H9 (cell line): ENCODE results near the gene CXCL14. TPM values are rescaled to one million over a fixed set of nuclear protein-coding genes. Genes with fewer than 3 reads are reported as not detected.

Experiments used
- DNase-seq: peaks from one replicate; pipeline ENCODE4 v3.0.0-alpha.2; 2017
- H2AFZ ChIP-seq: one replicate; pipeline ENCODE4 v1.6.1; 2013; ENCODE audit warnings: mild to moderate bottlenecking, low read length, control low read depth, moderate library complexity
- H2AK5ac ChIP-seq: 2 replicates; pipeline ENCODE4 v1.6.1; 2013; ENCODE audit warnings: low read length, control low read depth, mixed read lengths; ENCODE audit not compliant: insufficient read length
- H2BK120ac ChIP-seq: one replicate; pipeline ENCODE4 v1.6.1; 2013; ENCODE audit warnings: low read depth, mild to moderate bottlenecking, low read length, control low read depth, inconsistent platforms; ENCODE audit not compliant: poor library complexity, severe bottlenecking
- H2BK12ac ChIP-seq: 2 replicates; pipeline ENCODE4 v1.6.1; 2013; ENCODE audit warnings: low read length, control low read depth, mixed read lengths, low read depth; ENCODE audit not compliant: insufficient read length
- H2BK15ac ChIP-seq: 2 replicates; pipeline ENCODE4 v1.6.1; 2013; ENCODE audit warnings: low read depth, low read length, control low read depth
- H2BK20ac ChIP-seq: one replicate; pipeline ENCODE4 v1.6.1; 2013; ENCODE audit warnings: low read depth, mild to moderate bottlenecking, low read length, control low read depth, inconsistent platforms; ENCODE audit not compliant: poor library complexity, severe bottlenecking
- H2BK5ac ChIP-seq: 2 replicates; pipeline ENCODE4 v1.6.1; 2013; ENCODE audit warnings: low read length, control low read depth, mixed read lengths; ENCODE audit not compliant: insufficient read length
- H3K14ac ChIP-seq: 2 replicates; pipeline ENCODE4 v1.6.1; 2013; ENCODE audit warnings: low read length, control low read depth; ENCODE audit not compliant: insufficient read depth
- H3K18ac ChIP-seq: 2 replicates; pipeline ENCODE4 v1.6.1; 2013; ENCODE audit warnings: low read depth, mild to moderate bottlenecking, mixed read lengths, low read length, control low read depth; ENCODE audit not compliant: insufficient read length
- H3K23ac ChIP-seq: 2 replicates; pipeline ENCODE4 v1.6.1; 2013; ENCODE audit warnings: low read length, control low read depth, mixed read lengths, low read depth; ENCODE audit not compliant: insufficient read length
- H3K23me2 ChIP-seq: 2 replicates; pipeline ENCODE4 v1.6.1; 2013; ENCODE audit warnings: low read depth, mild to moderate bottlenecking, mixed read lengths, low read length, control low read depth; ENCODE audit not compliant: insufficient read length, poor library complexity, severe bottlenecking
- H3K27ac ChIP-seq: 2 replicates; pipeline ENCODE4 v1.5.1; 2013; ENCODE audit warnings: low read length, control low read depth, mixed read lengths, low read depth; ENCODE audit not compliant: insufficient read length
- H3K27me3 ChIP-seq: 2 replicates; pipeline ENCODE4 v1.6.1; 2013; ENCODE audit warnings: low read length, control low read depth, inconsistent platforms; ENCODE audit not compliant: insufficient read depth
- H3K4ac ChIP-seq: 2 replicates; pipeline ENCODE4 v1.6.1; 2013; ENCODE audit warnings: low read depth, mild to moderate bottlenecking, control low read depth, inconsistent platforms, low read length, moderate library complexity
- H3K4me1 ChIP-seq: 2 replicates; pipeline ENCODE4 v1.6.1; 2013; ENCODE audit warnings: low read length, control low read depth, inconsistent platforms; ENCODE audit not compliant: insufficient read depth
- H3K4me2 ChIP-seq: 2 replicates; pipeline ENCODE4 v1.6.1; 2013; ENCODE audit warnings: low read length, control low read depth, mixed read lengths; ENCODE audit not compliant: insufficient read length, insufficient read depth
- H3K56ac ChIP-seq: 2 replicates; pipeline ENCODE4 v1.6.1; 2013; ENCODE audit warnings: low read depth, mild to moderate bottlenecking, mixed read lengths, low read length, control low read depth; ENCODE audit not compliant: insufficient read length
- H3K79me1 ChIP-seq: 2 replicates; pipeline ENCODE4 v1.6.1; 2013; ENCODE audit warnings: low read depth, mild to moderate bottlenecking, moderate library complexity, low read length, control low read depth, inconsistent platforms; ENCODE audit not compliant: insufficient read depth, poor library complexity, severe bottlenecking
- H3K79me2 ChIP-seq: 2 replicates; pipeline ENCODE4 v1.6.1; 2013; ENCODE audit warnings: low read length, control low read depth, inconsistent platforms; ENCODE audit not compliant: insufficient read depth
- H3K9ac ChIP-seq: 2 replicates; pipeline ENCODE4 v1.6.1; 2013; ENCODE audit warnings: low read length, control low read depth, mixed read lengths; ENCODE audit not compliant: insufficient read length; ENCODE audit errors: extremely low read depth
- H3K9me3 ChIP-seq: one replicate; pipeline ENCODE4 v1.6.1; 2013; ENCODE audit warnings: low read depth, low read length, inconsistent platforms; ENCODE audit not compliant: control insufficient read depth
- H3T11ph ChIP-seq: one replicate; pipeline ENCODE4 v1.6.1; 2013; ENCODE audit warnings: mild to moderate bottlenecking, low read length, control low read depth, inconsistent platforms
- H4K20me1 ChIP-seq: one replicate; pipeline ENCODE4 v1.6.1; 2013; ENCODE audit not compliant: control insufficient read depth, insufficient read length, insufficient read depth
- H4K5ac ChIP-seq: 2 replicates; pipeline ENCODE4 v1.6.1; 2013; ENCODE audit warnings: low read depth, mild to moderate bottlenecking, mixed read lengths, low read length, control low read depth; ENCODE audit not compliant: insufficient read length
- H4K8ac ChIP-seq: replicated peaks from 2 replicates; pipeline ENCODE4 v1.6.1; 2013; ENCODE audit warnings: low read length, control low read depth, mixed read lengths, low read depth; ENCODE audit not compliant: insufficient read length
- H4K91ac ChIP-seq: 2 replicates; pipeline ENCODE4 v1.6.1; 2013; ENCODE audit warnings: low read depth, mild to moderate bottlenecking, moderate library complexity, mixed read lengths, low read length, control low read depth; ENCODE audit not compliant: insufficient read length
- H3K27ac Mint-ChIP-seq, 3 experiments: 2 replicates in 2 of 3; 3 replicates in 1 of 3; pipeline ENCODE4 v1.8.0; 2020 to 2021; ENCODE audit warnings: mixed read lengths in 3 of 3, mild to moderate bottlenecking in 1 of 3, moderate library complexity in 1 of 3
- H3K27me3 Mint-ChIP-seq: 2 replicates; pipeline ENCODE4 v1.8.0; 2021; ENCODE audit warnings: low read depth, mild to moderate bottlenecking, moderate library complexity, mixed read lengths
- H3K36me3 Mint-ChIP-seq, 3 experiments: 2 replicates in 2 of 3; 3 replicates in 1 of 3; pipeline ENCODE4 v1.8.0; 2020 to 2021; ENCODE audit warnings: low read depth in 3 of 3, mixed read lengths in 3 of 3; ENCODE audit not compliant: insufficient read depth in 1 of 3
- H3K4me1 Mint-ChIP-seq, 2 experiments: 2 replicates each; pipeline ENCODE4 v1.8.0; 2020; ENCODE audit warnings: mixed read lengths in 2 of 2
- H3K4me3 Mint-ChIP-seq, 2 experiments: 2 replicates in 1 of 2; 3 replicates in 1 of 2; pipeline ENCODE4 v1.8.0; 2020 to 2021; ENCODE audit warnings: mild to moderate bottlenecking in 2 of 2, mixed read lengths in 2 of 2, moderate library complexity in 1 of 2
- H3K9me3 Mint-ChIP-seq, 2 experiments: 2 replicates in 1 of 2; 3 replicates in 1 of 2; pipeline ENCODE4 v1.8.0; 2020; ENCODE audit warnings: mild to moderate bottlenecking in 2 of 2, mixed read lengths in 2 of 2, moderate library complexity in 1 of 2
- CTCF ChIP-seq: fragments of 200-600 bp; sonication (generic); conservative IDR thresholded peaks from 3 replicates; pipeline ENCODE4 v1.8.0; 2021; ENCODE audit warnings: antibody characterized with exemption, mild to moderate bottlenecking
- WGBS: extraction: QIAGEN DNeasy Blood & Tissue Kit; methylation state at CpG from one replicate; pipeline ENCODE4 v1.1.7; 2013; ENCODE audit warnings: missing lambda C conversion rate, low lambda C conversion rate, mixed read lengths; ENCODE audit not compliant: insufficient read length; ENCODE audit errors: extremely low coverage; 5-methylcytosine and 5-hydroxymethylcytosine counted together
- total RNA-seq: library from RNA; stranded (reverse); gene quantifications from 2 replicates; pipeline ENCODE4 v1.2.1, GENCODE V29; 2021

CXCL14 gene
- total RNA-seq, 1 experiment from 2014 or later: 1.1 TPM

- Histone ChIP-seq H3K9me3 (peaks cover 7% of the 10 kb centered on the region), H4K20me1 (no peaks in the 10 kb centered on the region), H2BK12ac (no peak overlapping the region), H3K79me1 (no peaks in the 10 kb centered on the region), H3K18ac (no peak overlapping the region), H3K23ac (no peak overlapping the region), H3K27ac (no peak overlapping the region), H2BK20ac (no peak overlapping the region), H2BK120ac (no peak overlapping the region), H3K27me3 (peaks cover 91% of the 10 kb centered on the region), H3K4me2 (no peak overlapping the region), H3K23me2 (peaks cover 13% of the 10 kb centered on the region), H2BK15ac (no peak overlapping the region), H2AFZ (no peak overlapping the region), H3K4ac (no peak overlapping the region), H3K4me1 (peaks cover 2% of the 10 kb centered on the region; the same call in 1 of the 2 replicates), H4K5ac (no peak overlapping the region), H2BK5ac (no peak overlapping the region), H3K56ac (no peak overlapping the region), H3T11ph (no peak overlapping the region), H2AK5ac (no peak overlapping the region), H3K9ac (no peak overlapping the region), H4K8ac (no peak overlapping the region), H3K79me2 (no peaks in the 10 kb centered on the region), H3K14ac (no peak overlapping the region), H4K91ac (no peak overlapping the region)
- no peak for DNase-seq
- Mint-ChIP-seq H3K27me3 (peaks cover 100% of the 10 kb centered on the region), H3K27ac (no peak overlapping the region), H3K36me3 (peaks cover 0 to 1% (median 0%) of the 10 kb centered on the region in 3 experiments; a peak in 3 of 7 replicates), H3K4me1 (peaks cover 11 to 27% of the 10 kb centered on the region in 2 experiments), H3K4me3 (no peak overlapping the region), H3K9me3 (peaks cover 21 to 25% of the 10 kb centered on the region in 2 experiments)
- no CpG with 5 or more reads among the region's 3 CpGs for WGBS
- no peak for TF ChIP-seq CTCF
Observed at GRCh38 chr5:135533794-135534193, 45.0 kb downstream of the CXCL14 start.
